Osteoblast (primary cell): ENCODE measurements around the gene LIN52. TPM values are rescaled to one million over a fixed set of nuclear protein-coding genes. Genes with fewer than 3 reads are reported as not detected.

Experiments used
- DNase-seq: peaks from one replicate; pipeline ENCODE4 v3.0.0; 2011; ENCODE audit warnings: low spot score, mixed read lengths; ENCODE audit not compliant: insufficient read length; ENCODE audit errors: missing footprints
- H2AFZ ChIP-seq: 2 replicates; pipeline ENCODE4 v1.6.0; 2011; ENCODE audit warnings: mild to moderate bottlenecking, low read length
- H3K27ac ChIP-seq: 2 replicates; pipeline ENCODE4 v1.5.1; 2011; ENCODE audit warnings: mild to moderate bottlenecking, low read depth, low read length, moderate library complexity
- H3K27me3 ChIP-seq: 2 replicates; pipeline ENCODE4 v1.6.0; 2012; ENCODE audit warnings: mild to moderate bottlenecking, control low read depth, inconsistent platforms, low read length, moderate library complexity; ENCODE audit not compliant: insufficient read depth
- H3K36me3 ChIP-seq: 2 replicates; pipeline ENCODE4 v1.5.1; 2011; ENCODE audit warnings: mild to moderate bottlenecking, low read length, control low read depth, moderate library complexity; ENCODE audit not compliant: insufficient read depth
- H3K4me1 ChIP-seq: 2 replicates; pipeline ENCODE4 v1.5.1; 2011; ENCODE audit warnings: mild to moderate bottlenecking, low read length, control low read depth, moderate library complexity; ENCODE audit not compliant: insufficient read depth
- H3K4me2 ChIP-seq: 2 replicates; pipeline ENCODE4 v1.6.0; 2011; ENCODE audit warnings: mild to moderate bottlenecking, low read length; ENCODE audit not compliant: insufficient read depth
- H3K4me3 ChIP-seq: fragments of 200-600 bp; sonication (generic); 3 replicates; pipeline ENCODE4 v1.5.1; 2012; ENCODE audit warnings: mild to moderate bottlenecking, low read length, inconsistent platforms; ENCODE audit not compliant: insufficient read depth
- H3K79me2 ChIP-seq: 2 replicates; pipeline ENCODE4 v1.6.0; 2012; ENCODE audit warnings: mild to moderate bottlenecking, low read length, control low read depth, inconsistent platforms; ENCODE audit not compliant: insufficient read depth
- H3K9me3 ChIP-seq: 2 replicates; pipeline ENCODE4 v1.5.1; 2011; ENCODE audit warnings: low read depth, low read length, control low read depth
- H4K20me1 ChIP-seq: 2 replicates; pipeline ENCODE4 v1.6.0; 2012; ENCODE audit warnings: mild to moderate bottlenecking, low read length, control low read depth; ENCODE audit not compliant: insufficient read depth
- total RNA-seq: library from RNA; depleted of rRNA; stranded (reverse); fragments of >200 nt; gene quantifications from 2 replicates; pipeline ENCODE4 v1.2.3, GENCODE V29; 2012
- TF ChIP-seq, protein P1 (sequence below): IDR thresholded peaks from 2 replicates; pipeline ENCODE4 v1.5.1; 2011; ENCODE audit warnings: mild to moderate bottlenecking, low read depth, low read length, moderate library complexity; ENCODE audit errors: extremely low read depth

The LIN52 gene
- total RNA-seq, 1 donor = 6.9 TPM

GRCh38 chr14:74198441-74199234, 113.9 kb downstream of the LIN52 start:
- TF ChIP-seq, protein P1, sequence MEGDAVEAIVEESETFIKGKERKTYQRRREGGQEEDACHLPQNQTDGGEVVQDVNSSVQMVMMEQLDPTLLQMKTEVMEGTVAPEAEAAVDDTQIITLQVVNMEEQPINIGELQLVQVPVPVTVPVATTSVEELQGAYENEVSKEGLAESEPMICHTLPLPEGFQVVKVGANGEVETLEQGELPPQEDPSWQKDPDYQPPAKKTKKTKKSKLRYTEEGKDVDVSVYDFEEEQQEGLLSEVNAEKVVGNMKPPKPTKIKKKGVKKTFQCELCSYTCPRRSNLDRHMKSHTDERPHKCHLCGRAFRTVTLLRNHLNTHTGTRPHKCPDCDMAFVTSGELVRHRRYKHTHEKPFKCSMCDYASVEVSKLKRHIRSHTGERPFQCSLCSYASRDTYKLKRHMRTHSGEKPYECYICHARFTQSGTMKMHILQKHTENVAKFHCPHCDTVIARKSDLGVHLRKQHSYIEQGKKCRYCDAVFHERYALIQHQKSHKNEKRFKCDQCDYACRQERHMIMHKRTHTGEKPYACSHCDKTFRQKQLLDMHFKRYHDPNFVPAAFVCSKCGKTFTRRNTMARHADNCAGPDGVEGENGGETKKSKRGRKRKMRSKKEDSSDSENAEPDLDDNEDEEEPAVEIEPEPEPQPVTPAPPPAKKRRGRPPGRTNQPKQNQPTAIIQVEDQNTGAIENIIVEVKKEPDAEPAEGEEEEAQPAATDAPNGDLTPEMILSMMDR = no peak
- no peak for DNase-seq
- H3K27me3 ChIP-seq = no peaks in the 10 kb centered on the region
- peaks cover 3% of the 10 kb centered on the region for H4K20me1 ChIP-seq
- H3K9me3 ChIP-seq = no peaks in the 10 kb centered on the region
- H3K27ac ChIP-seq = no peak overlapping the region
- H3K4me1 ChIP-seq = no peaks in the 10 kb centered on the region
- H3K36me3 ChIP-seq = peaks cover 3% of the 10 kb centered on the region
- no peak overlapping the region for H3K4me2 ChIP-seq
- H3K4me3 ChIP-seq = no peak overlapping the region
- H2AFZ ChIP-seq = no peak overlapping the region
- no peaks in the 10 kb centered on the region for H3K79me2 ChIP-seq

DNA sequence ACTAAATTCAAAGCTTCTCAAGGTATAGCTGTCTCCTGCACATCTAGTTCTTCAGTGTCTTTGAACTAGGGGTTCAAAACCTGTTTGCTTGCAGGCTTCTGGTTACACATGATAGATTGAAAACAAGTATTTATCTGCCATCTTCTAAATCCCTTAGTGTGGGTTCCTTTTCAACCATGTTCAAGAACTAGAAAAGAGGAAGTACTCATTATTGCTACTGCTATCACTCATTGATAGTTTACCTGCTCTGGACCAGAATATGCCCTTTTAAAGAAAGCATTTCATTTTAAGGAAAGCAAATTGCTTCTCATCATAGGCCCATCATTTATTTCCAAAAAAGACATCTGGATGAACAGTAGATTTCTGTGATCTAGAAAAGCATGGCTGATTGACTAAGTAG, 117.4 kb downstream of the LIN52 start:
- Histone ChIP-seq H3K27me3 (no peaks in the 10 kb centered on the region), H3K4me2 (no peak overlapping the region)

GRCh38 chr14:74203639-74204038, 118.9 kb downstream of the LIN52 start:
- H3K36me3 ChIP-seq = peaks cover 3% of the 10 kb centered on the region
- H2AFZ ChIP-seq = no peak overlapping the region
- H3K4me2 ChIP-seq = no peak overlapping the region
- no peaks in the 10 kb centered on the region for H3K27me3 ChIP-seq
- TF ChIP-seq, protein P1 = no peak
- peaks cover 3% of the 10 kb centered on the region for H4K20me1 ChIP-seq
- no peaks in the 10 kb centered on the region for H3K9me3 ChIP-seq
- H3K79me2 ChIP-seq = no peaks in the 10 kb centered on the region
- H3K4me3 ChIP-seq = no peak overlapping the region
- no peaks in the 10 kb centered on the region for H3K4me1 ChIP-seq
- no peak overlapping the region for H3K27ac ChIP-seq
- no peak for DNase-seq

More for the DNA sequence above, 117.4 kb downstream of the LIN52 start:
- no peak overlapping the region for H3K4me3 ChIP-seq
- peaks cover 3% of the 10 kb centered on the region for H4K20me1 ChIP-seq
- TF ChIP-seq, protein P1 = no peak
- no peak overlapping the region for H3K27ac ChIP-seq
- no peaks in the 10 kb centered on the region for H3K9me3 ChIP-seq
- H3K36me3 ChIP-seq = peaks cover 3% of the 10 kb centered on the region
- no peak overlapping the region for H2AFZ ChIP-seq
- no peaks in the 10 kb centered on the region for H3K79me2 ChIP-seq
- H3K4me1 ChIP-seq = no peaks in the 10 kb centered on the region
- no peak for DNase-seq

DNA sequence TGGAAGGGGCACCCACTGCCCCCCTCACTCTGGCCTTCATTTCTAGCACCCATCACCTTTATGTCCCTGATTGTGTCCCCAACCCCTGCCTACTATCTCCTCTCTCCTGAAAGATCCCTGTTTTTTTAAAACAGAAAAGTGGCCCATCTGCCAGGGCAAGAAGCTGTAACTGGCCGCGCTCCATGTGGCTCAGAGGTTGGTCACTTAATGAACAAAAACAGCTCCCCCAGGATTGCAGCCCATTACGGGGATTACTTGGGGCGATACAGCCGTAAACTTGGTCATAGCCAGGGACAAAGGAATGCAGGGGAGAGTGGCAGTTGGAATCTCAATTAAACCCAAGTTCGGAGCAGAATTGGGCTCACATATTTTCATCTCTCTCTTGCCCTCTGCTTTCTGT, 119.7 kb downstream of the LIN52 start:
- H2AFZ ChIP-seq = no peak overlapping the region
- peaks cover 8% of the 10 kb centered on the region for H3K27me3 ChIP-seq
- no peak overlapping the region for H3K4me3 ChIP-seq
- no peaks in the 10 kb centered on the region for H3K79me2 ChIP-seq
- H3K9me3 ChIP-seq = no peaks in the 10 kb centered on the region
- H3K4me1 ChIP-seq = no peaks in the 10 kb centered on the region
- no peak for DNase-seq
- H3K4me2 ChIP-seq = no peak overlapping the region
- H3K27ac ChIP-seq = no peak overlapping the region
- peaks cover 2% of the 10 kb centered on the region for H3K36me3 ChIP-seq
- H4K20me1 ChIP-seq = no peaks in the 10 kb centered on the region
- TF ChIP-seq, protein P1 = no peak
